Liver (tissue), 9 donors: ENCODE data around the gene CNKSR3. TPM values are rescaled to one million over a fixed set of nuclear protein-coding genes. Genes with fewer than 3 reads are reported as not detected.
A peak's percentile ranks its signal among the peaks of the same experiment; 100 is the strongest.

Experiments used
- DNase-seq: peaks from one replicate; pipeline ENCODE4 v3.0.0-alpha.2; 2017; ENCODE audit warnings: low spot score
- H3K27ac ChIP-seq, 2 donors: one replicate each; pipeline ENCODE4 v1.7.0; 2013; ENCODE audit warnings: inconsistent platforms in 2 of 2, low read length in 2 of 2, control low read depth in 1 of 2, low read depth in 1 of 2, mild to moderate bottlenecking in 1 of 2
- H3K27me3 ChIP-seq, 4 donors: one replicate each; pipeline versions ENCODE4 v1.6.1 to v1.7.0; 2013; ENCODE audit warnings: low read length in 3 of 4, inconsistent platforms in 1 of 4, mild to moderate bottlenecking in 1 of 4, moderate library complexity in 1 of 4; ENCODE audit not compliant: control insufficient read depth in 4 of 4, insufficient read depth in 4 of 4
- H3K36me3 ChIP-seq, 4 donors: one replicate each; pipeline versions ENCODE4 v1.6.1 to v1.7.0; 2013; ENCODE audit warnings: low read length in 3 of 4, mild to moderate bottlenecking in 3 of 4, low read depth in 1 of 4, moderate library complexity in 1 of 4; ENCODE audit not compliant: control insufficient read depth in 4 of 4, insufficient read depth in 3 of 4
- H3K4me1 ChIP-seq, 4 donors: one replicate each; pipeline versions ENCODE4 v1.6.1 to v1.7.0; 2013; ENCODE audit warnings: low read length in 3 of 4, mild to moderate bottlenecking in 3 of 4, moderate library complexity in 1 of 4; ENCODE audit not compliant: control insufficient read depth in 4 of 4, insufficient read depth in 4 of 4
- H3K4me3 ChIP-seq, 3 donors: one replicate each; pipeline versions ENCODE4 v1.6.1 to v1.7.0; 2013; ENCODE audit warnings: low read length in 3 of 3, control low read depth in 1 of 3, low read depth in 1 of 3, mild to moderate bottlenecking in 1 of 3
- H3K9ac ChIP-seq, 2 donors: one replicate each; pipeline ENCODE4 v1.7.0; 2013; ENCODE audit warnings: low read length in 2 of 2, mild to moderate bottlenecking in 2 of 2, moderate library complexity in 2 of 2, control low read depth in 1 of 2, low read depth in 1 of 2
- H3K9me3 ChIP-seq, 4 donors: one replicate each; pipeline versions ENCODE4 v1.6.1 to v1.7.0; 2013; ENCODE audit warnings: low read length in 3 of 4; ENCODE audit not compliant: control insufficient read depth in 4 of 4
- ATF3 ChIP-seq: IDR thresholded peaks from 2 replicates; pipeline ENCODE4 v1.6.1; 2016; ENCODE audit warnings: antibody characterized with exemption
- CTCF ChIP-seq: fragments of 150-350 bp; IDR thresholded peaks from 2 replicates; pipeline ENCODE4 v1.5.1; 2017; ENCODE audit warnings: improper control_type of control experiment, low read depth, low read length; ENCODE audit not compliant: missing input control
- FOXA1 ChIP-seq: IDR thresholded peaks from 2 replicates; pipeline ENCODE4 v1.6.1; 2016; ENCODE audit warnings: antibody characterized with exemption
- FOXA2 ChIP-seq: IDR thresholded peaks from 2 replicates; pipeline ENCODE4 v1.6.1; 2016; ENCODE audit warnings: antibody characterized with exemption
- HNF4A ChIP-seq, 2 donors: conservative IDR thresholded peaks; 2 replicates each; pipeline ENCODE4 v1.6.1; 2016; ENCODE audit warnings: antibody characterized with exemption in 2 of 2, mild to moderate bottlenecking in 2 of 2
- HNF4G ChIP-seq: IDR thresholded peaks from 2 replicates; pipeline ENCODE4 v1.6.1; 2016; ENCODE audit warnings: antibody characterized with exemption
- JUND ChIP-seq, 2 donors: IDR thresholded peaks; 2 replicates each; pipeline ENCODE4 v1.6.1; 2016; ENCODE audit warnings: antibody characterized with exemption in 2 of 2
- MAX ChIP-seq: IDR thresholded peaks from 2 replicates; pipeline ENCODE4 v1.6.1; 2016; ENCODE audit warnings: antibody characterized with exemption
- NR2F2 ChIP-seq: IDR thresholded peaks from 2 replicates; pipeline ENCODE4 v1.6.1; 2016; ENCODE audit warnings: antibody characterized with exemption
- RAD21 ChIP-seq, 2 donors: IDR thresholded peaks; 2 replicates each; pipeline ENCODE4 v1.6.1; 2016; ENCODE audit warnings: antibody characterized with exemption in 2 of 2, mild to moderate bottlenecking in 2 of 2
- REST ChIP-seq: IDR thresholded peaks from 2 replicates; pipeline ENCODE4 v1.6.1; 2016; ENCODE audit warnings: antibody characterized with exemption, mild to moderate bottlenecking
- RXRA ChIP-seq, 2 donors: IDR thresholded peaks; 2 replicates each; pipeline ENCODE4 v1.6.1; 2017 to 2018; ENCODE audit warnings: antibody characterized with exemption in 2 of 2, mild to moderate bottlenecking in 1 of 2
- SP1 ChIP-seq: IDR thresholded peaks from 2 replicates; pipeline ENCODE4 v1.6.1; 2018; ENCODE audit warnings: antibody characterized with exemption, mild to moderate bottlenecking
- YY1 ChIP-seq: IDR thresholded peaks from 2 replicates; pipeline ENCODE4 v1.6.1; 2016; ENCODE audit warnings: antibody characterized with exemption, mild to moderate bottlenecking
- ZBTB33 ChIP-seq: IDR thresholded peaks from 2 replicates; pipeline ENCODE4 v1.6.1; 2016; ENCODE audit warnings: antibody characterized with exemption
- WGBS: extraction: QIAGEN DNeasy Blood & Tissue Kit; methylation state at CpG from one replicate; pipeline ENCODE4 v1.1.7; 2013; 5-methylcytosine and 5-hydroxymethylcytosine counted together
- polyA plus RNA-seq, 2 donors: library from polyadenylated mRNA; stranded (reverse) in 1 of 2; unstranded in 1 of 2; fragments of 200-250 nt in 1 of 2; fragments of >200 nt in 1 of 2; fragmentation: Nextera tagmentation in 1 of 2; extraction: Ambion mirVana in 1 of 2; gene quantifications; one replicate each; pipeline versions ENCODE4 v1.2.1 to v1.2.3, GENCODE V29; 2013 to 2015
- total RNA-seq, 2 donors: library from RNA; depleted of rRNA; stranded (reverse); fragments of >200 nt; gene quantifications; one replicate each; pipeline ENCODE4 v1.2.3, GENCODE V29; 2014
- donor health status: healthy.
- donor health status: healthy.
- donor health status: healthy.
- donor health status: healthy.
- donor health status: healthy.

Gene CNKSR3
- total and polyA plus RNA-seq, 4 donors = 6.4 to 22.7 (median 15.0) TPM

- no peak for DNase-seq
- Histone ChIP-seq H3K4me3 (no peak overlapping the region), H3K27ac (peak overlapping the region; percentile 60 to 65), H3K9me3 (no peaks in the 10 kb centered on the region), H3K4me1 (peaks cover 8 to 34% (median 22%) of the 10 kb centered on the region in 4 donors), H3K9ac (no peak overlapping the region), H3K27me3 (no peaks in the 10 kb centered on the region), H3K36me3 (no peaks in the 10 kb centered on the region)
- TF ChIP-seq MAX (no peak), NR2F2 (no peak), RAD21 (IDR thresholded peaks at IDR 0.05) (peak in 1 of 2 donors; percentile 18), HNF4G (no peak), ZBTB33 (peak; percentile 14), SP1 (no peak), CTCF (no peak), HNF4A (conservative IDR thresholded peaks at IDR 0.05) (peak; percentile 13 to 38), JUND (IDR thresholded peaks at IDR 0.05) (no peak), FOXA2 (no peak), REST (peak; percentile 35), ATF3 (no peak), RXRA (IDR thresholded peaks at IDR 0.05) (peak in 1 of 2 donors; percentile 26), YY1 (peak; percentile 60), FOXA1 (no peak)
- 36% methylated on average over 6 of the region's 6 CpGs for WGBS
Measured at GRCh38 chr6:154487367-154488247, 22.9 kb downstream of the CNKSR3 start.
